NCI-H1417 (cell line): ENCODE results near the gene ELL.
A peak's percentile ranks its signal among the peaks of the same experiment; 100 is the strongest.

ENCODE experiments used
- DNase-seq, 3 experiments: peaks; one replicate each; lab custom pipeline; 2025; lab: John Stamatoyannopoulos, UW

Gene ELL

GRCh38 chr19:18488838-18489626 is 32.8 kb downstream of the ELL start:
- peak in 2 of 3 experiments; percentile 59 to 85 for DNase-seq

GRCh38 chr19:18488403-18488723 is 33.5 kb downstream of the ELL start:
- DNase-seq = no peak

GRCh38 chr19:18487576-18488402 is 34.1 kb downstream of the ELL start:
- peak in 1 of 3 experiments; percentile 3 for DNase-seq

- no peak for DNase-seq
These were observed 35.1 kb downstream of the ELL start for GRCh38 chr19:18486746-18487145.

GRCh38 chr19:18484992-18485391 is 36.9 kb downstream of the ELL start:
- DNase-seq = no peak

GRCh38 chr19:18483119-18483890 is 38.6 kb downstream of the ELL start:
- DNase-seq = peak in 2 of 3 experiments; percentile 34 to 72

GRCh38 chr19:18481505-18482222 is 40.2 kb downstream of the ELL start:
- no peak for DNase-seq

GRCh38 chr19:18480006-18480691 is 41.7 kb downstream of the ELL start:
- DNase-seq = peak in 2 of 3 experiments; percentile 13 to 60

- peak in 1 of 3 experiments; percentile 3 for DNase-seq
These were observed 43.1 kb downstream of the ELL start for GRCh38 chr19:18478545-18479311.

GRCh38 chr19:18477974-18478373 is 43.9 kb downstream of the ELL start:
- no peak for DNase-seq

GRCh38 chr19:18477042-18477779 is 44.7 kb downstream of the ELL start:
- peak in 1 of 3 experiments; percentile 5 for DNase-seq

- no peak for DNase-seq
These were observed 45.3 kb downstream of the ELL start for GRCh38 chr19:18476507-18477041.

GRCh38 chr19:18475762-18476331 is 46.0 kb downstream of the ELL start:
- DNase-seq = peak in 1 of 3 experiments; percentile 15

- DNase-seq = no peak
These were observed 46.8 kb downstream of the ELL start for GRCh38 chr19:18475004-18475453.

GRCh38 chr19:18474366-18474887 is 47.4 kb downstream of the ELL start:
- no peak for DNase-seq

- no peak for DNase-seq
These were observed 48.2 kb downstream of the ELL start for GRCh38 chr19:18473706-18474087.

GRCh38 chr19:18473003-18473705 is 48.7 kb downstream of the ELL start:
- no peak for DNase-seq

- DNase-seq = no peak
These were observed 51.1 kb downstream of the ELL start for GRCh38 chr19:18470787-18471186.
